HEK293 (cell line): ENCODE data around the gene MICU2.

ENCODE experiments used
- CTCF ChIA-PET: fragments of 350-600 bp; formaldehyde crosslinking; extraction: SDS; loops from one replicate; lab custom pipeline; 2021; ENCODE audit warnings: antibody characterized with exemption; lab: Yijun Ruan, JAX
- POLR2A ChIA-PET: fragments of 300-600 bp; formaldehyde crosslinking; extraction: SDS; loops from one replicate; lab custom pipeline; 2020; ENCODE audit warnings: antibody characterized with exemption, inconsistent platforms; lab: Yijun Ruan, JAX
- H3K27ac ChIP-seq: fragments of 200-500 bp; sonication (Bioruptor generic); 2 replicates; pipeline ENCODE4 v1.5.1; 2014; ENCODE audit warnings: low read depth, low read length, control low read depth, inconsistent platforms; ENCODE audit errors: extremely low read depth
- H3K36me3 ChIP-seq, 2 experiments: fragments of 200-500 bp in 1 of 2; sonication (Bioruptor generic) in 1 of 2; 1 replicate in 1 of 2; 2 replicates in 1 of 2; pipeline ENCODE4 v1.5.1; 2014 to 2017; ENCODE audit warnings: inconsistent platforms in 2 of 2, low read length in 2 of 2; ENCODE audit not compliant: control insufficient read depth in 2 of 2, insufficient read depth in 1 of 2
- H3K4me1 ChIP-seq: fragments of 200-500 bp; sonication (Bioruptor generic); 2 replicates; pipeline ENCODE4 v1.5.1; 2014; ENCODE audit warnings: mild to moderate bottlenecking, low read length, inconsistent platforms; ENCODE audit not compliant: control insufficient read depth, insufficient read depth
- H3K4me3 ChIP-seq: 2 replicates; pipeline ENCODE4 v1.5.1; 2011; ENCODE audit warnings: low read depth, mild to moderate bottlenecking, control low read depth, low read length, moderate library complexity
- H3K9me3 ChIP-seq: fragments of 200-500 bp; sonication (Bioruptor generic); 2 replicates; pipeline ENCODE4 v1.5.1; 2014; ENCODE audit warnings: low read depth, low read length, inconsistent platforms; ENCODE audit not compliant: control insufficient read depth, insufficient read depth
- GLIS1 ChIP-seq: fragments of 450-650 bp; formaldehyde crosslinking; IDR thresholded peaks from 2 replicates; pipeline ENCODE4 v1.5.1; 2016; ENCODE audit warnings: missing biosample characterization, missing genetic modification characterization
- HOXC10 ChIP-seq: sonication (generic); formaldehyde crosslinking; IDR thresholded peaks from 2 replicates; pipeline ENCODE4 v1.8.1; 2023; ENCODE audit warnings: mild to moderate bottlenecking, missing genetic modification reagents
- KLF8 ChIP-seq: fragments of 450-650 bp; formaldehyde crosslinking; IDR thresholded peaks from 2 replicates; pipeline ENCODE4 v1.5.1; 2016; ENCODE audit warnings: missing biosample characterization, missing genetic modification characterization
- MYNN ChIP-seq: fragments of 450-650 bp; formaldehyde crosslinking; IDR thresholded peaks from 2 replicates; pipeline ENCODE4 v1.5.1; 2016; ENCODE audit warnings: missing biosample characterization, missing genetic modification characterization, borderline replicate concordance
- SCRT1 ChIP-seq: fragments of 450-650 bp; formaldehyde crosslinking; IDR thresholded peaks from 2 replicates; pipeline ENCODE4 v1.5.1; 2016; ENCODE audit warnings: missing biosample characterization, missing genetic modification characterization, borderline replicate concordance
- ZBTB1 ChIP-seq: fragments of 450-650 bp; formaldehyde crosslinking; IDR thresholded peaks from 2 replicates; pipeline ENCODE4 v1.5.1; 2016; ENCODE audit warnings: missing biosample characterization, missing genetic modification characterization
- ZNF121 ChIP-seq: fragments of 450-650 bp; formaldehyde crosslinking; IDR thresholded peaks from 2 replicates; pipeline ENCODE4 v1.5.1; 2016; ENCODE audit warnings: missing biosample characterization, missing genetic modification characterization
- ZNF155 ChIP-seq: fragments of 450-650 bp; formaldehyde crosslinking; IDR thresholded peaks from 2 replicates; pipeline ENCODE4 v1.5.1; 2016; ENCODE audit warnings: missing biosample characterization, missing genetic modification characterization
- ZNF175 ChIP-seq: fragments of 450-650 bp; formaldehyde crosslinking; IDR thresholded peaks from 2 replicates; pipeline ENCODE4 v1.5.1; 2016; ENCODE audit warnings: missing biosample characterization, missing genetic modification characterization
- ZNF2 ChIP-seq: fragments of 450-650 bp; formaldehyde crosslinking; IDR thresholded peaks from 2 replicates; pipeline ENCODE4 v1.5.1; 2016; ENCODE audit warnings: missing biosample characterization, missing genetic modification characterization
- ZNF221 ChIP-seq: fragments of 450-650 bp; formaldehyde crosslinking; IDR thresholded peaks from 2 replicates; pipeline ENCODE4 v1.5.1; 2017; ENCODE audit warnings: missing biosample characterization, missing genetic modification characterization, borderline replicate concordance
- ZNF335 ChIP-seq: fragments of 450-650 bp; formaldehyde crosslinking; conservative IDR thresholded peaks from 2 replicates; pipeline ENCODE4 v1.5.1; 2016; ENCODE audit warnings: missing biosample characterization, missing genetic modification characterization
- ZNF423 ChIP-seq: fragments of 450-650 bp; formaldehyde crosslinking; IDR thresholded peaks from 2 replicates; pipeline ENCODE4 v1.5.1; 2016; ENCODE audit warnings: missing biosample characterization, missing genetic modification characterization
- ZNF501 ChIP-seq: fragments of 450-650 bp; formaldehyde crosslinking; IDR thresholded peaks from 2 replicates; pipeline ENCODE4 v1.5.1; 2016; ENCODE audit warnings: missing biosample characterization, missing genetic modification characterization
- ZNF529 ChIP-seq: fragments of 450-650 bp; formaldehyde crosslinking; IDR thresholded peaks from 2 replicates; pipeline ENCODE4 v1.5.1; 2017; ENCODE audit warnings: missing genetic modification characterization, missing biosample characterization; ENCODE audit not compliant: insufficient replicate concordance
- ZNF544 ChIP-seq: fragments of 450-650 bp; formaldehyde crosslinking; IDR thresholded peaks from 2 replicates; pipeline ENCODE4 v1.5.0; 2017; ENCODE audit warnings: missing biosample characterization, missing genetic modification characterization
- ZNF560 ChIP-seq: fragments of 450-650 bp; formaldehyde crosslinking; IDR thresholded peaks from 2 replicates; pipeline ENCODE4 v1.5.1; 2017; ENCODE audit warnings: missing biosample characterization, missing genetic modification characterization, borderline replicate concordance
- ZNF571 ChIP-seq: fragments of 450-650 bp; formaldehyde crosslinking; IDR thresholded peaks from 2 replicates; pipeline ENCODE4 v1.5.0; 2017; ENCODE audit warnings: missing biosample characterization, missing genetic modification characterization
- ZNF600 ChIP-seq: fragments of 450-650 bp; formaldehyde crosslinking; IDR thresholded peaks from 2 replicates; pipeline ENCODE4 v1.5.1; 2016; ENCODE audit warnings: missing biosample characterization, missing genetic modification characterization
- ZNF654 ChIP-seq: fragments of 450-650 bp; formaldehyde crosslinking; IDR thresholded peaks from 2 replicates; pipeline ENCODE4 v1.5.1; 2016; ENCODE audit warnings: low read depth, missing biosample characterization, missing genetic modification characterization
- ZNF76 ChIP-seq: fragments of 450-650 bp; formaldehyde crosslinking; IDR thresholded peaks from 2 replicates; pipeline ENCODE4; 2016; ENCODE audit warnings: low read depth, missing biosample characterization, missing genetic modification characterization, borderline replicate concordance
- ZNF768 ChIP-seq: fragments of 450-650 bp; formaldehyde crosslinking; IDR thresholded peaks from 2 replicates; pipeline ENCODE4 v1.5.1; 2018; ENCODE audit warnings: missing biosample characterization, mild to moderate bottlenecking, missing genetic modification characterization
- ZNF791 ChIP-seq: fragments of 450-650 bp; formaldehyde crosslinking; IDR thresholded peaks from 2 replicates; pipeline ENCODE4 v1.5.1; 2016; ENCODE audit warnings: missing biosample characterization, missing genetic modification characterization
- TF ChIP-seq, protein P1 (sequence below): fragments of 450-650 bp; formaldehyde crosslinking; IDR thresholded peaks from 2 replicates; pipeline ENCODE4 v1.5.1; 2017; ENCODE audit warnings: missing biosample characterization, missing genetic modification characterization
- TF ChIP-seq, protein P2 (sequence below): fragments of 450-650 bp; formaldehyde crosslinking; IDR thresholded peaks from 2 replicates; pipeline ENCODE4 v1.5.1; 2016; ENCODE audit warnings: missing biosample characterization, missing genetic modification characterization
- TF ChIP-seq, protein P3 (sequence below): fragments of 450-650 bp; formaldehyde crosslinking; IDR thresholded peaks from 2 replicates; pipeline ENCODE4 v1.5.1; 2016; ENCODE audit warnings: missing biosample characterization, missing genetic modification characterization, low read depth
- TF ChIP-seq, protein P4 (sequence below): fragments of 450-650 bp; formaldehyde crosslinking; IDR thresholded peaks from 2 replicates; pipeline ENCODE4 v1.5.1; 2016; ENCODE audit warnings: missing biosample characterization, missing genetic modification characterization
- TF ChIP-seq, protein P5 (sequence below): fragments of 450-650 bp; formaldehyde crosslinking; IDR thresholded peaks from 2 replicates; pipeline ENCODE4 v1.5.1; 2016; ENCODE audit warnings: missing biosample characterization, missing genetic modification characterization
- TF ChIP-seq, protein P6 (sequence below): fragments of 450-650 bp; formaldehyde crosslinking; IDR thresholded peaks from 2 replicates; pipeline ENCODE4 v1.5.1; 2016; ENCODE audit warnings: missing biosample characterization, missing genetic modification characterization

Gene MICU2

DNA sequence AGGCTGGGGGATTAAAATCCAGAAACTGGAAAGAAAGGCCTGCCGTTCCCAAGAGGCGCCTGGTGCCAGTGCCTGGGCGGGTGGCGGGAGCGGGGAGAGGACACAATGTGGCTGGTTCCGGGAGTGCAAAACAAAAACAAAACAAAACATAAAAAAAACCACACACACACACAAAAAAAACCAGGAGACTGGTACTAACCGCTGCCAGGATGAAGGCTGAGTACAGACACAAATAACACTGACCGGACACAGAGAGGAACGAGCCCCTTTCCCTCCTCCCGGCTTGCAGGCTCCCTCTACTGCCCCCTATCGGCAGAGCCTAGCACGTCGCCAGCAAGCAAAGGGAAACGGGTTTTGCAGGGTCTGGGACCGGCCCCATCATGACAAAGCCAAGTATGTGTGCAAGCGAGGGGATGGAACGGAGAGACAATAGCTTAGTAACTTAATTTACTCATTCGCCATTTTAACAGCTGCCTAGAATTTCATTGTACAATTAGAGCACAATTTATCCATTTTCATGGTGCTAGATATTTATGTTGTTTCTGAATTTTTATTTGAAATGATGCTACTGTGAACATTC is 127.0 kb downstream of the MICU2 start (continued):
- TF ChIP-seq, protein P1, sequence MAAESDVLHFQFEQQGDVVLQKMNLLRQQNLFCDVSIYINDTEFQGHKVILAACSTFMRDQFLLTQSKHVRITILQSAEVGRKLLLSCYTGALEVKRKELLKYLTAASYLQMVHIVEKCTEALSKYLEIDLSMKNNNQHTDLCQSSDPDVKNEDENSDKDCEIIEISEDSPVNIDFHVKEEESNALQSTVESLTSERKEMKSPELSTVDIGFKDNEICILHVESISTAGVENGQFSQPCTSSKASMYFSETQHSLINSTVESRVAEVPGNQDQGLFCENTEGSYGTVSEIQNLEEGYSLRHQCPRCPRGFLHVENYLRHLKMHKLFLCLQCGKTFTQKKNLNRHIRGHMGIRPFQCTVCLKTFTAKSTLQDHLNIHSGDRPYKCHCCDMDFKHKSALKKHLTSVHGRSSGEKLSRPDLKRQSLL = no peak
- TF ChIP-seq ZNF2 (tag by site-specific recombination) = 0 out of 2 replicates have a peak, but pooled peaks have one; percentile 56
- 0 out of 2 replicates have a peak, but pooled peaks have one; percentile 11 for TF ChIP-seq ZNF600 (tag by site-specific recombination)
- no peak for TF ChIP-seq SCRT1 (tag by site-specific recombination)
- no peak for TF ChIP-seq ZNF76 (tag by site-specific recombination)
- peak; percentile 68 for TF ChIP-seq ZNF501 (tag by site-specific recombination)
- TF ChIP-seq ZNF654 = peak; percentile 40
- TF ChIP-seq, protein P2, sequence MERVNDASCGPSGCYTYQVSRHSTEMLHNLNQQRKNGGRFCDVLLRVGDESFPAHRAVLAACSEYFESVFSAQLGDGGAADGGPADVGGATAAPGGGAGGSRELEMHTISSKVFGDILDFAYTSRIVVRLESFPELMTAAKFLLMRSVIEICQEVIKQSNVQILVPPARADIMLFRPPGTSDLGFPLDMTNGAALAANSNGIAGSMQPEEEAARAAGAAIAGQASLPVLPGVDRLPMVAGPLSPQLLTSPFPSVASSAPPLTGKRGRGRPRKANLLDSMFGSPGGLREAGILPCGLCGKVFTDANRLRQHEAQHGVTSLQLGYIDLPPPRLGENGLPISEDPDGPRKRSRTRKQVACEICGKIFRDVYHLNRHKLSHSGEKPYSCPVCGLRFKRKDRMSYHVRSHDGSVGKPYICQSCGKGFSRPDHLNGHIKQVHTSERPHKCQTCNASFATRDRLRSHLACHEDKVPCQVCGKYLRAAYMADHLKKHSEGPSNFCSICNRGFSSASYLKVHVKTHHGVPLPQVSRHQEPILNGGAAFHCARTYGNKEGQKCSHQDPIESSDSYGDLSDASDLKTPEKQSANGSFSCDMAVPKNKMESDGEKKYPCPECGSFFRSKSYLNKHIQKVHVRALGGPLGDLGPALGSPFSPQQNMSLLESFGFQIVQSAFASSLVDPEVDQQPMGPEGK = peak; percentile 57
- TF ChIP-seq, protein P3, sequence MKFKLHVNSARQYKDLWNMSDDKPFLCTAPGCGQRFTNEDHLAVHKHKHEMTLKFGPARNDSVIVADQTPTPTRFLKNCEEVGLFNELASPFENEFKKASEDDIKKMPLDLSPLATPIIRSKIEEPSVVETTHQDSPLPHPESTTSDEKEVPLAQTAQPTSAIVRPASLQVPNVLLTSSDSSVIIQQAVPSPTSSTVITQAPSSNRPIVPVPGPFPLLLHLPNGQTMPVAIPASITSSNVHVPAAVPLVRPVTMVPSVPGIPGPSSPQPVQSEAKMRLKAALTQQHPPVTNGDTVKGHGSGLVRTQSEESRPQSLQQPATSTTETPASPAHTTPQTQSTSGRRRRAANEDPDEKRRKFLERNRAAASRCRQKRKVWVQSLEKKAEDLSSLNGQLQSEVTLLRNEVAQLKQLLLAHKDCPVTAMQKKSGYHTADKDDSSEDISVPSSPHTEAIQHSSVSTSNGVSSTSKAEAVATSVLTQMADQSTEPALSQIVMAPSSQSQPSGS (tag by site-specific recombination) = no peak
- TF ChIP-seq ZNF155 (tag by site-specific recombination) = no peak
- no peak for TF ChIP-seq HOXC10 (CRISPR knock-in tag)
- peak; percentile 62 for TF ChIP-seq ZNF335
- TF ChIP-seq ZNF221 = no peak
- TF ChIP-seq, protein P4, sequence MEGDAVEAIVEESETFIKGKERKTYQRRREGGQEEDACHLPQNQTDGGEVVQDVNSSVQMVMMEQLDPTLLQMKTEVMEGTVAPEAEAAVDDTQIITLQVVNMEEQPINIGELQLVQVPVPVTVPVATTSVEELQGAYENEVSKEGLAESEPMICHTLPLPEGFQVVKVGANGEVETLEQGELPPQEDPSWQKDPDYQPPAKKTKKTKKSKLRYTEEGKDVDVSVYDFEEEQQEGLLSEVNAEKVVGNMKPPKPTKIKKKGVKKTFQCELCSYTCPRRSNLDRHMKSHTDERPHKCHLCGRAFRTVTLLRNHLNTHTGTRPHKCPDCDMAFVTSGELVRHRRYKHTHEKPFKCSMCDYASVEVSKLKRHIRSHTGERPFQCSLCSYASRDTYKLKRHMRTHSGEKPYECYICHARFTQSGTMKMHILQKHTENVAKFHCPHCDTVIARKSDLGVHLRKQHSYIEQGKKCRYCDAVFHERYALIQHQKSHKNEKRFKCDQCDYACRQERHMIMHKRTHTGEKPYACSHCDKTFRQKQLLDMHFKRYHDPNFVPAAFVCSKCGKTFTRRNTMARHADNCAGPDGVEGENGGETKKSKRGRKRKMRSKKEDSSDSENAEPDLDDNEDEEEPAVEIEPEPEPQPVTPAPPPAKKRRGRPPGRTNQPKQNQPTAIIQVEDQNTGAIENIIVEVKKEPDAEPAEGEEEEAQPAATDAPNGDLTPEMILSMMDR = peak; percentile 89

DNA sequence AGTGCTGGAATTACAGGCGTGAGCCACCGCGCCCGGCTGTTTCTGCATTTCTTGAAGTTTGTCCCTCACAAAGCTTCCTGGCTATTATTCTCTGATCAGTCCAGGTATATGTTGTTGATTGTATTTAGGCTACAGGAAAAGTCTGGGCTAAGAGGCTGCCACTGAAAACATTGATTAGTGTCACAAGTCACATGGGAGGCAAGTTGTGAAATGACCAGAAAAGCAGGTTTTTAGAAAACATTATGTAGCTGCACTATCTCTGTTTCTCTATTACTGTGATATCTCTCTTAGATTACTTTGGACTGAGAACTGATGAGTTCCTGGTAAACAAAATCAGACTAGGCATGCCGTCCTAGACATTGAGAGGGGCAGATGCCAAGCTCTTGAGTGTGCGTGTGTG is 128.9 kb downstream of the MICU2 start:
- Histone ChIP-seq H3K4me3 (no peak overlapping the region), H3K36me3 (no peaks in the 10 kb centered on the region), H3K4me1 (no peaks in the 10 kb centered on the region), H3K27ac (no peak overlapping the region), H3K9me3 (no peaks in the 10 kb centered on the region)
- ChIA-PET CTCF (no interaction called here), POLR2A (no interaction called here)
- TF ChIP-seq ZNF571 (tag by site-specific recombination) (no peak), ZNF423 (tag by site-specific recombination) (no peak), MYNN (tag by site-specific recombination) (no peak), ZNF175 (no peak), GLIS1 (tag by site-specific recombination) (no peak), ZNF768 (no peak), ZNF121 (tag by site-specific recombination) (no peak), ZNF560 (tag by site-specific recombination) (no peak), ZNF544 (tag by site-specific recombination) (no peak), KLF8 (tag by site-specific recombination) (no peak), ZNF529 (tag by site-specific recombination) (no peak), ZNF791 (tag by site-specific recombination) (no peak), ZBTB1 (tag by site-specific recombination) (no peak)
- TF ChIP-seq, protein P1 = no peak
- TF ChIP-seq, protein P5, sequence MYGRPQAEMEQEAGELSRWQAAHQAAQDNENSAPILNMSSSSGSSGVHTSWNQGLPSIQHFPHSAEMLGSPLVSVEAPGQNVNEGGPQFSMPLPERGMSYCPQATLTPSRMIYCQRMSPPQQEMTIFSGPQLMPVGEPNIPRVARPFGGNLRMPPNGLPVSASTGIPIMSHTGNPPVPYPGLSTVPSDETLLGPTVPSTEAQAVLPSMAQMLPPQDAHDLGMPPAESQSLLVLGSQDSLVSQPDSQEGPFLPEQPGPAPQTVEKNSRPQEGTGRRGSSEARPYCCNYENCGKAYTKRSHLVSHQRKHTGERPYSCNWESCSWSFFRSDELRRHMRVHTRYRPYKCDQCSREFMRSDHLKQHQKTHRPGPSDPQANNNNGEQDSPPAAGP (tag by site-specific recombination) = no peak
- TF ChIP-seq, protein P6, sequence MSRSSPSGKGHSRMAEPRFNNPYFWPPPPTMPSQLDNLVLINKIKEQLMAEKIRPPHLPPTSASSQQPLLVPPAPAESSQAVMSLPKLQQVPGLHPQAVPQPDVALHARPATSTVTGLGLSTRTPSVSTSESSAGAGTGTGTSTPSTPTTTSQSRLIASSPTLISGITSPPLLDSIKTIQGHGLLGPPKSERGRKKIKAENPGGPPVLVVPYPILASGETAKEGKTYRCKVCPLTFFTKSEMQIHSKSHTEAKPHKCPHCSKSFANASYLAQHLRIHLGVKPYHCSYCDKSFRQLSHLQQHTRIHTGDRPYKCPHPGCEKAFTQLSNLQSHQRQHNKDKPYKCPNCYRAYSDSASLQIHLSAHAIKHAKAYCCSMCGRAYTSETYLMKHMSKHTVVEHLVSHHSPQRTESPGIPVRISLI = no peak
